Glomerular endothelial cell (primary cell): ENCODE data around the gene HERC2. TPM values are rescaled to one million over a fixed set of nuclear protein-coding genes. Genes with fewer than 3 reads are reported as not detected.
"Not testable (repeated sequence)": the region's sequence is repeated elsewhere in the genome, so short reads cannot be mapped to it uniquely, and the experiment has no call there.

Experiments
- DNase-seq: peaks from one replicate; pipeline ENCODE4 v3.0.0-alpha.2; 2011; ENCODE audit warnings: low read depth, low spot score; ENCODE audit errors: extremely low read depth
- total RNA-seq: library from RNA; depleted of rRNA; stranded (reverse); fragments of >200 nt; gene quantifications from 2 replicates; pipeline ENCODE4 v1.2.3, GENCODE V29; 2015

The HERC2 gene
- total RNA-seq, 1 donor from 2014 or later, result 68.9 TPM

DNA sequence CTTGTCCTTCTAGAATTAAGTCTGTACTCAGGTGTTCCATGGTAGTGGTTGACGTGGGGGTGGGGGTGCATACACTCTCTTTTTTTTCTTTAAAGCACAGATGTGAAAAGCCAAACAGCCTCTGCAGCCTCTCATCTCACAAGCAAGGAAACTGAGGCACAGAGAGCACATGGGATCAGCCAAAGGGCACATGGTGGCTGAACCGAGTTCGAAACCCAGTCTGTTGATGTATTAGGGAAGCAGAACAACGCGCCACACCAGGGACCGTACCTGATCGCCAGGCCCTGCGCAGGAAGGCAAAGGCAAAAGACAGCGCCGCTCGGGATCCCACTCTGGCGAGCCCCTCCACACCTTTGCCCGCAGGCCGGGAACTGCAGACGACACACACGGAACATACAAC lies 47.3 kb downstream of the HERC2 start:
- DNase-seq, result no peak

GRCh38 chr15:28273873-28274610 lies 47.9 kb downstream of the HERC2 start:
- DNase-seq, result no peak

GRCh38 chr15:28273468-28273867 lies 48.5 kb downstream of the HERC2 start:
- DNase-seq, result no peak

DNA sequence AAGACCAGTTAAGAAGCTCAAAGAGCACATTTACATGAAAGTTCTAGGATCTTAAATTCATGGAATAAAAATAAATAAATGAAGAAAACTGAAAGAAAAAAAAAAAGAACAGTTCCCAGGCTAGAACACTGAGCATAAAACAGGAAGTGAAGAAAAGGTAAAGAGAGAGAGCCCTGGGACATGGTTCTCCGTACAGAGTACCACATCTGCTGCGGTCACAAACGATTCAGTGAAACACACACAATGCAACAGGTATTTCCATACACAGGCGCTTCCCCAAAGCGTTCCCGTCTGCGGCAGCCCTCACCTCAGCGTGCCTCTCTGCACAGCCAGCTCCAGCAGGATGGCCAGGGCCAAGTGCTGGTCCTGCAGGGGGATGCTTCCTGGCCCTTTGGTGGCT lies 49.4 kb downstream of the HERC2 start:
- no peak for DNase-seq

DNA sequence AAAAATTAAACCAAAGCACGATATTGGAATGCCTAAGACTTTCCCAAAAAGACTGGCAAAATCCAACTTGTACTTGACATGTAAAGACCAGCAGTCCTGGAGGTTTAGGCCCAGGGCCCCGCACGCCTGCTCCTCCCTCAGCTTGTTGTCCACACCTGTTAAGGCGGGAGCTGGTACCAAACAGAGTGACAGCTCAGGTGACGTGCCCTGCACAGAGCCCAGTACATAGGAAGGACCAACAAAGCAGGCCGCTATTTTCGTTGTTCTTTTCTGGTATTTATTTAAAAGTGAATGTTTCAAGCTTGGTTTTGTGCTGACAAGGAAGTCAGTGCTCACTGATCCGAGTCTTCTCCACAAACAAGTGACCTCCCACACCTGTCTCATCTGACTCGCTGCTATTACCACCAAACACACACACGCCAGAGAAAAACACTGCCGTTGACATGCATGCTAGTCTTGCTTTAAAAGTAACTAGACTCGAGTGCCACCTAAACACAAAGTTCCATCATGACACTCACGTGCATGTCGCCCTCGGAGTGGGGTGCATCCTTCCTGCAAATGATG lies 50.2 kb downstream of the HERC2 start:
- no peak for DNase-seq

DNA sequence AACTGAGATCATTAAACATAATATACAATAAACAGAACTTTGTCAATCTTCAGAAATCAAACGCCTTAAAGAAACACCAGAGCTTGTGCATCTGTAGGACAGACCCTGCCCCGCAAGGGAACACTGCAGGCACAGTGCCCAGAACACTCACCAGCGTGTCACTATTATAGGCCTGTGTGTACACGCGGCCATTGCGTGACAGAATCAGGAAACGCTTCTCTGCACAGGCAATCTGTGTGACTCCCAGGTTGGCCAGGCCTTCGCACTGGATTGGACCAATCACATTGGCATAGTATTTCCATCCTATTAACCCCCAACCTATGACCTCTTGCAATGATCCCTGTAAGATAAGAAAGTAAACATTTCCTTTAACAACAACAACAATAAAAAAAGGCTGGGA lies 52.9 kb downstream of the HERC2 start:
- no peak for DNase-seq

- DNase-seq, result no peak
Measured at GRCh38 chr15:28267727-28268126, 54.3 kb downstream of the HERC2 start.

GRCh38 chr15:28265334-28266019 lies 56.5 kb downstream of the HERC2 start:
- no peak for DNase-seq

- DNase-seq, result no peak
Measured at GRCh38 chr15:28264166-28264565, 57.8 kb downstream of the HERC2 start.

DNA sequence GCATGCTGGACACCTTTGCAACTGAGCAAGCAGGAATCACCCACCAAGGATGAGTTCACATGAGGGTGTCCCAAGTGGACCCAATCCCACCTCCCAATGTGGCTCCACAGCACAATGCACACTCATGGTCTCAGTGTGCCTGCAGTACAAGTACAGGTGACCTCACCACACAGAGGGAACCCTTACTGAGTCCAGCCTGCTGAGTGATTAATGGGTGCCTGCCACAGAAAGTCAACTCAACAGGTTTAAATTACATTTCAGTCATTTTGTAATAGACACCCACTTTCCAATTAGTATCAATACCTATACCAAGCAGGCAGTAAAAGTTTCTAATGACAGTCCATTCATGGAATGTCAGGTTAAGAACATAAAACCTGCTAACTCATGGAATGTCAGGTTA lies 59.5 kb downstream of the HERC2 start:
- DNase-seq, result no peak

DNA sequence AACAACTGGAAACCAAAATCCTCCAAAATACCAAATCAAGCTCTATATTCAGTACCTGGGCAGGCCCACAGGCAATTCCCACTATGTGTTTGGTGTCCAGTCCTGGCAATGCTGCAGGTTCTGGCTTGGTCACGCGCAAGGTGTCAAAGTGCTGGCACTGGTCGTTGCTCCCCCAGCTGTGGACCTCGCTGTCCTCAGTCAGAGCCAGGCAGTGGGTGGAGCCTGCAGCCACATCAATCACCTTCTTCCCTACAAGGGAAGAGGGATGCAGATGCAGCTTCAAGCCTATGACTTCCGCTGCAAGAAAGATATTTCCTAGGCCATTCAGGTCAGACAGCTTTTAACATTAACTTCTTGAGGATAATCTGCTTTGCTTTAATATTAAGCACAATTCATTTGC lies 61.3 kb downstream of the HERC2 start:
- DNase-seq, result no peak

DNA sequence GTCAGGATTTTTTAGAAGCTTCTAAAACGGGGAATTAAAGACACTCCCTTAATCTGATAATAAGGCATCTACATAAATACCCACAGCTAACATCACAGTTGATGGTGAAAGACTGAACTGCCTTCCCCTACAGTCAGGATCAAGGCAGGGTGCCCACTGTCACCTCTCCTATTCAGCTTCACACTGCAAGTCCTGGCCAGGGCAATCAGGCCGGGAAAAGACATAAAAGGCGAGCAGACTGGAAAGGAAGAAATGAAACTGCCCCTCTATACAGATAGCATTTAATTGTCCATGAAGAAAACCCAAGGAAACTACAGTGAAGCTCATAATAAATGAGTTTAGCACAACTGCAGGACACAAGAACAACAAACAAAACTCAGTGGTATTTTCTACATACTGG lies 61.7 kb downstream of the HERC2 start:
- DNase-seq, result no peak

- DNase-seq, result no peak
Measured at GRCh38 chr15:28255965-28256364, 66.0 kb downstream of the HERC2 start.

- DNase-seq, result no peak
Measured at GRCh38 chr15:28252831-28253230, 69.1 kb downstream of the HERC2 start.

GRCh38 chr15:28246605-28247004 lies 75.4 kb downstream of the HERC2 start:
- no peak for DNase-seq

DNA sequence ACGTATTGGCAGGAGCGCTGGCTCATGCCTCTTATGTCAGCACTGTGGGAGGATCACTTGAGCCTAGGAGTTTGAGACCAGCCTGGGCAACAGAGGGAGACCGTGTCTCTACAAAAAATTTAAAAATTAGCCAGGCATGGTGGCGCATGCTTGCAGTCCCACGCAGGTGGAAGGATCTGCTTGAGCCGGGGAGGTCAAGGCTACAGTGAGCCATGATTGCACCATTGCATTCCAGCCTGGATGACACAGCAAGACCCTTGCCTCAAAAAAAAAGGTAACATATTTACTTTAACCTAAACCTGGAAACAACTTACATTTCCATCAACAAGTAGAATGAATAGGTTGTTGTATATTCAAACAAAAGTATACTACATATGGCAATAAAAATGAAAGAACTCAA lies 78.1 kb downstream of the HERC2 start:
- DNase-seq, result no peak

DNA sequence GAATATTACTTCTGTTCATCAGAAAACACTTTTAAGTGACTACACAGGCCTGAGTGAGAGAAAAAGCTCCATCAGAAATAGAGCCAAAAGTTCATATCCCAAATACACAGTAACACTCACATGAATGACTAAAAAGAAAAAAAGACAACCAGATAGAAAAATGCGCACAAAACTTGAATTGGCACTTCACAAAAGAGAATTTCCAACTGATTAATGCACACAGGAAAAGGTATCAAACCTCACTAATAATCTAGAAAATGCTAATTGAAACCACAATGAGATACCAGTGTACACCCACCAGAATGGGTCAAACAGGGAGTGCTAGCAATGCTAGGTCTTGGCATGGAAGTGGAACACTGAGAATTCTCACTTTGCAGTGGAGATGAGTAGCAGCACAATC lies 78.6 kb downstream of the HERC2 start:
- no peak for DNase-seq

DNA sequence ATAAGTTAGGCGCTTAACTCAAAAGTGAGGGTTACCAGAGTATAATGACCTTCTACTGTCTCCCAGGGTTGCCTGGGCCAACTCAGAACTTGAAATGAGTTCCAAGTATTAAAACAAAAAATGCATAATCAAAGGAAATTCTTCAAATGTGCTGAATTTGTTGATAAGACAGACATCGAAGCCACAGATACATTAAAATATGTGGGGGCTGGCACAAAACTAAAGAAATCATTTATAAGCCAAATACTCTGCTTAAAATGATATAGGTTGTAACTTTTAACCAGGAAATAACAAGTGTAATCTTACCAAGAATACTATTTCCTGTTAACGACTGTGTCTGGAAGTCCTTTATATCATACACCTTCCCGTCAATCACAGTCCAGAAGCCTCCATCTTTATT lies 83.7 kb downstream of the HERC2 start:
- not testable (repeated sequence) for DNase-seq

GRCh38 chr15:28231743-28232142 lies 90.2 kb downstream of the HERC2 start:
- DNase-seq, result not testable (repeated sequence)

DNA sequence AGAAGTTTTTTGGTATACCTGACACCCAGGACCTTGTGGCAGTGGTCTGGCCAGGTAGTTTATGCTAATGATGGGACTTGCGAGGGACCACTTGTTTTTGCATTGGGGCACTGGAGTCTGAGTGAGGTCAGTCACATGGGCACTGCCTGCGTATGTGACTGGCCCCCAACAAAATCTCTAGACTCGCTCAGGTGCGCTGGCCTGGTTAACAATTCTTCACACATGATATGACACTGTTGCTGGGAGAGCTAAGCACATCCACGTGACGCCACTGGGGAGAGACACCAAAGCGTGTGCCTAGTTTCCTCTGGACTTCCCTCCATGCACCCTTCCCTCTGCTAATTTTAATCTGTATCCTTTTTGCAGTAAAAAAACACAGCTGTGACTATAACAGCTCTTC lies 90.6 kb downstream of the HERC2 start:
- DNase-seq, result not testable (repeated sequence)

GRCh38 chr15:28228990-28229640 lies 92.9 kb downstream of the HERC2 start:
- peak; percentile 20 for DNase-seq

DNA sequence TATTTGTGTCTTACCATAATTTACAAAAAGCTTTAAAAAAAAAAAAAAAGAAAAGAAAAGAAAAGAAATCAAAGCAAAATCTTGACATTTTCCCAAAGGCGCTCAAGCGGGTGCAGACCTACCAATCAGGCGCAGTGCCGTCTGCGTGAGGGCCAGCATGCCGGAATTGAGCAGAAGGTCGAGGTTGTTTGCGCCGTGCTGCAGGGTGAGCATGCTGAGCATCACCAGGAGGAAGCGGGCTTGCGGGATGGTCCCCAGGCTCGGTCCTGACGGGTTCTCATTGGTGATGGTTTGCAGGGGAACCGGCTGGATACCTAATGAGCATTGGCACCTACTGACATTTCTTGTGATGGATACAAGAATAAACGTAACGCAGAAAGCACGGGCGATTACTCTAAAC lies 93.9 kb downstream of the HERC2 start:
- no peak for DNase-seq
